Smooth muscle cell (in vitro differentiated cells): Measurements from ENCODE around the gene GMDS. TPM values are rescaled to one million over a fixed set of nuclear protein-coding genes. Genes with fewer than 3 reads are reported as not detected.

Source experiments
- DNase-seq: peaks from one replicate; lab custom pipeline; 2025; ENCODE audit not compliant: unreplicated experiment; lab: John Stamatoyannopoulos, UW
- H2AFZ ChIP-seq: fragments of 200-600 bp; sonication (generic); 2 replicates; pipeline ENCODE4 v1.6.0; 2016; ENCODE audit warnings: antibody characterized with exemption, low read depth, mild to moderate bottlenecking
- H3F3A ChIP-seq: fragments of 200-600 bp; sonication (generic); 2 replicates; pipeline ENCODE4 v1.6.0; 2017; ENCODE audit warnings: antibody characterized with exemption, low read depth
- H3K27ac ChIP-seq: fragments of 200-600 bp; sonication (generic); 2 replicates; pipeline ENCODE4 v1.5.1; 2016; ENCODE audit warnings: low read depth, mild to moderate bottlenecking
- H3K27me3 ChIP-seq: fragments of 200-600 bp; sonication (generic); 2 replicates; pipeline ENCODE4 v1.6.1; 2016; ENCODE audit warnings: low read depth, mild to moderate bottlenecking
- H3K36me3 ChIP-seq: fragments of 200-600 bp; sonication (generic); 2 replicates; pipeline ENCODE4 v1.5.1; 2016; ENCODE audit warnings: low read depth
- H3K4me1 ChIP-seq: fragments of 200-600 bp; sonication (generic); 2 replicates; pipeline ENCODE4 v1.5.1; 2016; ENCODE audit warnings: low read depth
- H3K4me2 ChIP-seq: fragments of 200-600 bp; sonication (generic); 2 replicates; pipeline ENCODE4 v1.6.0; 2016; ENCODE audit warnings: mild to moderate bottlenecking
- H3K4me3 ChIP-seq: fragments of 200-600 bp; sonication (generic); 2 replicates; pipeline ENCODE4 v1.5.1; 2016; ENCODE audit warnings: mild to moderate bottlenecking
- H3K79me2 ChIP-seq: fragments of 200-600 bp; sonication (generic); 2 replicates; pipeline ENCODE4 v1.6.0; 2016; ENCODE audit warnings: low read depth, mild to moderate bottlenecking
- H3K9ac ChIP-seq: fragments of 200-600 bp; sonication (generic); 2 replicates; pipeline ENCODE4 v1.6.0; 2016; ENCODE audit warnings: low read depth
- H3K9me3 ChIP-seq: fragments of 200-600 bp; sonication (generic); replicated peaks from 2 replicates; pipeline ENCODE4 v1.5.1; 2016; ENCODE audit warnings: low read depth
- H4K20me1 ChIP-seq: fragments of 200-600 bp; sonication (generic); 2 replicates; pipeline ENCODE4 v1.6.0; 2016; ENCODE audit warnings: low read depth
- WGBS: methylation state at CpG from one replicate; pipeline ENCODE4 v1.1.7; 2016; ENCODE audit warnings: low lambda C conversion rate; 5-methylcytosine and 5-hydroxymethylcytosine counted together
- polyA plus RNA-seq: library from polyadenylated mRNA; unstranded; fragments of >200 nt; fragmentation: Nextera tagmentation; extraction: Ambion mirVana; gene quantifications from 2 replicates; pipeline ENCODE4 v1.2.1, GENCODE V29; 2016
- total RNA-seq: library from RNA; depleted of rRNA; stranded (reverse); fragments of >200 nt; gene quantifications from 2 replicates; pipeline ENCODE4 v1.2.3, GENCODE V29; 2014
- TF ChIP-seq, protein P1 (sequence below): fragments of 200-600 bp; sonication (generic); IDR thresholded peaks from 2 replicates; pipeline ENCODE4 v1.5.1; 2017; ENCODE audit warnings: borderline replicate concordance, mild to moderate bottlenecking, antibody characterized with exemption; ENCODE audit not compliant: insufficient read depth, poor library complexity, severe bottlenecking

Gene GMDS
- total and polyA plus RNA-seq, 2 experiments from 2014 or later, result 3.7 to 8.5 TPM

- no peaks in the 10 kb centered on the region for H3K79me2 ChIP-seq
- H3K9me3 ChIP-seq, result no peaks in the 10 kb centered on the region
- peaks cover 3% of the 10 kb centered on the region for H3K4me1 ChIP-seq
- 90% methylated on average over 3 of the region's 3 CpGs for WGBS
- TF ChIP-seq, protein P1, sequence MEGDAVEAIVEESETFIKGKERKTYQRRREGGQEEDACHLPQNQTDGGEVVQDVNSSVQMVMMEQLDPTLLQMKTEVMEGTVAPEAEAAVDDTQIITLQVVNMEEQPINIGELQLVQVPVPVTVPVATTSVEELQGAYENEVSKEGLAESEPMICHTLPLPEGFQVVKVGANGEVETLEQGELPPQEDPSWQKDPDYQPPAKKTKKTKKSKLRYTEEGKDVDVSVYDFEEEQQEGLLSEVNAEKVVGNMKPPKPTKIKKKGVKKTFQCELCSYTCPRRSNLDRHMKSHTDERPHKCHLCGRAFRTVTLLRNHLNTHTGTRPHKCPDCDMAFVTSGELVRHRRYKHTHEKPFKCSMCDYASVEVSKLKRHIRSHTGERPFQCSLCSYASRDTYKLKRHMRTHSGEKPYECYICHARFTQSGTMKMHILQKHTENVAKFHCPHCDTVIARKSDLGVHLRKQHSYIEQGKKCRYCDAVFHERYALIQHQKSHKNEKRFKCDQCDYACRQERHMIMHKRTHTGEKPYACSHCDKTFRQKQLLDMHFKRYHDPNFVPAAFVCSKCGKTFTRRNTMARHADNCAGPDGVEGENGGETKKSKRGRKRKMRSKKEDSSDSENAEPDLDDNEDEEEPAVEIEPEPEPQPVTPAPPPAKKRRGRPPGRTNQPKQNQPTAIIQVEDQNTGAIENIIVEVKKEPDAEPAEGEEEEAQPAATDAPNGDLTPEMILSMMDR, result no peak
- no peaks in the 10 kb centered on the region for H4K20me1 ChIP-seq
- H3K27ac ChIP-seq, result no peak overlapping the region
- no peaks in the 10 kb centered on the region for H3F3A ChIP-seq
- no peak for DNase-seq
- H3K4me3 ChIP-seq, result no peak overlapping the region
- no peak overlapping the region for H3K9ac ChIP-seq
- H3K36me3 ChIP-seq, result no peaks in the 10 kb centered on the region
- peaks cover 5% of the 10 kb centered on the region for H3K27me3 ChIP-seq
- no peak overlapping the region for H2AFZ ChIP-seq
- H3K4me2 ChIP-seq, result no peak overlapping the region
These were observed 413.0 kb downstream of the GMDS start for GRCh38 chr6:1832358-1832757.

DNA sequence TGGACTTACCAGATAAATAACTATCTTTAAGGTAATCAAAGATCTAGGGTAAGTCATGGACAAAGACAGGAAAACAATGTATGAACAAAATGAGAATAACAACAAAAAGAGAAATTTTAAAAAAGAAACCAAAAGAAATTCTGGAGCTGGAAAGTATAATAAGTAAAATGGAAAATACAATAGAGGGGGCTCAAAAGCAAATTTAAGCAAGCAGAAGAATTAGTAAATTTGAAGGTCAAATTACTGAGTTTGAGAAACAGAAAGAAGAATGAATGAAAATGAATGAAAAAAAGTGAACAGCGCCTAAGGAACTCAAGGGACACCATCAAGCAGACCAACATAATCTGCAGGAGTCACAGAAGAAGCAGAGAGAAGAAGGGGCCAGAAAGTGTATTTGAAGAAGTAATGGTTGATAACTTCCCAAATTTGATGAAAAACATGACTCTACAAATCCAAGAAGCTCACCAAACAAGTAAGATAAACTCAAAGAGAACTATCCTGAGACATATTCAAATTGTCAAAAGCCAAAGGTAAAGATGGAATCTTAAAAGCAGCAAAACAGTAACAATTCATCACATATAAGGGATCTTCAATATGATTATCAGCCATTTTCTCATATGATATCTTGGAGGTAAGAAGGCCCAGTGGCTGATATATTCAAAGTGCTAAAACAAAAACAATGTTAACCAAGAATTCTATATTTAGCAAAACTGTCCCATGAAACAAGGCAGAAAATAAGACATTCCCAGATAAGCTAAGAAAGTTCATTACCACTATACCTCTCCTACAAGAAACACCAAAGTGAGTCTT is 417.2 kb downstream of the GMDS start:
- H3F3A ChIP-seq, result no peaks in the 10 kb centered on the region
- no peak overlapping the region for H3K4me3 ChIP-seq
- no peaks in the 10 kb centered on the region for H4K20me1 ChIP-seq
- TF ChIP-seq, protein P1, result no peak
- no peak for DNase-seq
- no peak overlapping the region for H3K4me2 ChIP-seq
- H3K79me2 ChIP-seq, result no peaks in the 10 kb centered on the region
- H3K4me1 ChIP-seq, result no peaks in the 10 kb centered on the region
- H3K9me3 ChIP-seq, result no peaks in the 10 kb centered on the region
- no peaks in the 10 kb centered on the region for H3K27me3 ChIP-seq
- WGBS, result 100% methylated on average over 1 of the region's 1 CpG
- H3K27ac ChIP-seq, result no peak overlapping the region
- H2AFZ ChIP-seq, result no peak overlapping the region
- H3K9ac ChIP-seq, result no peak overlapping the region
- no peaks in the 10 kb centered on the region for H3K36me3 ChIP-seq

- H3K9ac ChIP-seq, result no peak overlapping the region
- H2AFZ ChIP-seq, result no peak overlapping the region
- no peak for DNase-seq
- H3K79me2 ChIP-seq, result no peaks in the 10 kb centered on the region
- H3K4me3 ChIP-seq, result no peak overlapping the region
- no peaks in the 10 kb centered on the region for H3F3A ChIP-seq
- H4K20me1 ChIP-seq, result no peaks in the 10 kb centered on the region
- H3K9me3 ChIP-seq, result no peaks in the 10 kb centered on the region
- TF ChIP-seq, protein P1, result no peak
- H3K36me3 ChIP-seq, result no peaks in the 10 kb centered on the region
- H3K4me1 ChIP-seq, result peaks cover 5% of the 10 kb centered on the region
- H3K4me2 ChIP-seq, result no peak overlapping the region
- no peak overlapping the region for H3K27ac ChIP-seq
- 86% methylated on average over 5 of the region's 5 CpGs for WGBS
- H3K27me3 ChIP-seq, result no peaks in the 10 kb centered on the region
These were observed 419.5 kb downstream of the GMDS start for GRCh38 chr6:1825926-1826325.

DNA sequence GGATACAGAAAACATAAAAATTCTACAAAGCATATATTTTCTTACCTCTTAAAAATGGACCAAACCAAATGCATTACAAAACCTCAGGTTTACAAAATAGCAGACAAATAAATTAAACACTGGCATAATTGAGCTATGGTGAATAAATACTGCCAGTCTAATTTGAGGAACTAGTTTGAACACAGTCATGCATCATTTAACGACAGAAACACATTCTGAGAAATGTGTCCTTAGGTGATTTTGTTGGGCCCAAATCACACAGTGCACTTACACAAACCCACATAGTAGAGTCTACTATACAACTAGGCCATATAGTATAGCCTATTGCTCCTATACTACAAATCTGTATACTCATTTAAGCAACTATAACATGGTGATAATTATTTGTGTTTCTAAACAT is 420.1 kb downstream of the GMDS start:
- TF ChIP-seq, protein P1, result no peak
- H3K79me2 ChIP-seq, result no peaks in the 10 kb centered on the region
- 96% methylated on average over 1 of the region's 1 CpG for WGBS

More for the DNA sequence above, 420.1 kb downstream of the GMDS start:
- peaks cover 5% of the 10 kb centered on the region for H3K4me1 ChIP-seq
- no peaks in the 10 kb centered on the region for H3F3A ChIP-seq
- H3K27ac ChIP-seq, result no peak overlapping the region
- no peaks in the 10 kb centered on the region for H3K36me3 ChIP-seq
- no peaks in the 10 kb centered on the region for H3K27me3 ChIP-seq
- no peak overlapping the region for H3K9ac ChIP-seq
- H2AFZ ChIP-seq, result no peak overlapping the region
- no peak for DNase-seq
- no peaks in the 10 kb centered on the region for H3K9me3 ChIP-seq
- H3K4me3 ChIP-seq, result no peak overlapping the region
- no peaks in the 10 kb centered on the region for H4K20me1 ChIP-seq
- no peak overlapping the region for H3K4me2 ChIP-seq
